Ascending aorta (tissue), 2 donors: ENCODE measurements around the gene SLC30A2. TPM values are rescaled to one million over a fixed set of nuclear protein-coding genes. Genes with fewer than 3 reads are reported as not detected.

ENCODE experiments used
- DNase-seq, 2 donors: peaks; one replicate each; pipeline ENCODE4 v3.0.0-alpha.2; 2019; ENCODE audit warnings: low spot score in 2 of 2
- H3K27ac ChIP-seq, 2 donors: fragments of 200-600 bp; sonication (generic); one replicate each; pipeline ENCODE4 v1.5.1; 2016 to 2017; ENCODE audit warnings: mild to moderate bottlenecking in 1 of 2
- H3K27me3 ChIP-seq: fragments of 200-600 bp; sonication (generic); one replicate; pipeline ENCODE4 v1.5.1; 2017
- H3K36me3 ChIP-seq, 2 donors: fragments of 200-600 bp; sonication (generic); one replicate each; pipeline ENCODE4 v1.5.1; 2016
- H3K4me1 ChIP-seq, 2 donors: fragments of 200-600 bp; sonication (generic); one replicate each; pipeline ENCODE4 v1.5.1; 2016 to 2017; ENCODE audit warnings: mild to moderate bottlenecking in 1 of 2
- H3K4me3 ChIP-seq, 2 donors: fragments of 200-600 bp; sonication (generic); one replicate each; pipeline ENCODE4 v1.5.1; 2016 to 2017; ENCODE audit warnings: mild to moderate bottlenecking in 1 of 2
- H3K9me3 ChIP-seq, 2 donors: fragments of 200-600 bp; sonication (generic); one replicate each; pipeline ENCODE4 v1.5.1; 2016
- CTCF ChIP-seq, 3 experiments: fragments of 200-600 bp in 2 of 3; fragments of 450-650 bp in 1 of 3; sonication (generic) in 2 of 3; IDR thresholded peaks; one replicate each; pipeline ENCODE4 v1.5.1; 2016 to 2019; ENCODE audit warnings: antibody characterized with exemption in 3 of 3, mild to moderate bottlenecking in 1 of 3, moderate library complexity in 1 of 3
- intact Hi-C: fragments of 100-400 bp; cut with DNase I; formaldehyde crosslinking; loops from one replicate; pipeline ENCODE4 v1.15.1; 2023
- total RNA-seq: library from RNA; depleted of rRNA; stranded (reverse); fragments of >200 nt; gene quantifications from one replicate; pipeline ENCODE4 v1.1.0, GENCODE V29; 2016

Gene SLC30A2
- total RNA-seq, 1 donor from 2014 or later, result not detected

GRCh38 chr1:26075421-26076144 is 29.7 kb upstream of the SLC30A2 start:
- H3K4me1 ChIP-seq, result no peaks in the 10 kb centered on the region
- DNase-seq, result no peak
- no peak overlapping the region for H3K4me3 ChIP-seq
- intact Hi-C loops, result no loop called here
- no peaks in the 10 kb centered on the region for H3K36me3 ChIP-seq
- no peaks in the 10 kb centered on the region for H3K27me3 ChIP-seq
- H3K27ac ChIP-seq, result no peak overlapping the region
- H3K9me3 ChIP-seq, result no peaks in the 10 kb centered on the region
- TF ChIP-seq CTCF (IDR thresholded peaks at IDR 0.05), result no peak

GRCh38 chr1:26072305-26072704 is 26.4 kb upstream of the SLC30A2 start:
- H3K9me3 ChIP-seq, result no peaks in the 10 kb centered on the region
- H3K36me3 ChIP-seq, result no peaks in the 10 kb centered on the region
- H3K4me1 ChIP-seq, result no peaks in the 10 kb centered on the region
- no peak overlapping the region for H3K27ac ChIP-seq
- H3K27me3 ChIP-seq, result no peaks in the 10 kb centered on the region
- intact Hi-C loops, result no loop called here
- DNase-seq, result no peak
- no peak overlapping the region for H3K4me3 ChIP-seq
- no peak for TF ChIP-seq CTCF (IDR thresholded peaks at IDR 0.05)

GRCh38 chr1:26070963-26071342 is 25.0 kb upstream of the SLC30A2 start:
- Histone ChIP-seq H3K4me3 (no peak overlapping the region), H3K36me3 (no peaks in the 10 kb centered on the region), H3K27me3 (no peaks in the 10 kb centered on the region), H3K27ac (no peak overlapping the region), H3K9me3 (no peaks in the 10 kb centered on the region), H3K4me1 (no peaks in the 10 kb centered on the region)
- no peak for DNase-seq
- intact Hi-C loops, result no loop called here
- no peak for TF ChIP-seq CTCF (IDR thresholded peaks at IDR 0.05)

GRCh38 chr1:26070296-26070962 is 24.5 kb upstream of the SLC30A2 start:
- intact Hi-C loops, result no loop called here
- Histone ChIP-seq H3K4me1 (no peaks in the 10 kb centered on the region), H3K9me3 (no peaks in the 10 kb centered on the region), H3K27ac (no peak overlapping the region), H3K27me3 (no peaks in the 10 kb centered on the region), H3K4me3 (no peak overlapping the region), H3K36me3 (no peaks in the 10 kb centered on the region)
- no peak for TF ChIP-seq CTCF (IDR thresholded peaks at IDR 0.05)
- no peak for DNase-seq

- intact Hi-C loops, result no loop called here
- no peaks in the 10 kb centered on the region for H3K27me3 ChIP-seq
- H3K4me3 ChIP-seq, result no peak overlapping the region
- H3K9me3 ChIP-seq, result no peaks in the 10 kb centered on the region
- H3K27ac ChIP-seq, result no peak overlapping the region
- no peaks in the 10 kb centered on the region for H3K36me3 ChIP-seq
- no peak for TF ChIP-seq CTCF (IDR thresholded peaks at IDR 0.05)
- DNase-seq, result no peak
- no peaks in the 10 kb centered on the region for H3K4me1 ChIP-seq
Observed at GRCh38 chr1:26069941-26070295, 24.0 kb upstream of the SLC30A2 start.
